PFSK-1 (cell line): ENCODE results near the gene FRMPD1.

Experiments
- FOXP2 ChIP-seq: optimal IDR thresholded peaks from 2 replicates; pipeline ENCODE3; 2011; ENCODE audit warnings: borderline replicate concordance, control low read depth, inconsistent platforms; ENCODE audit not compliant: insufficient read depth; ENCODE audit errors: extremely low read length, extremely low read depth
- POLR2AphosphoS5 ChIP-seq: IDR thresholded peaks from 2 replicates; pipeline ENCODE4 v1.6.1; 2012; ENCODE audit warnings: low read depth, mild to moderate bottlenecking, control low read depth, low read length, moderate library complexity
- REST ChIP-seq, 2 experiments: IDR thresholded peaks; 2 replicates each; pipeline versions ENCODE4 v1.6.1 to v1.8.0; 2011 to 2012; ENCODE audit warnings: low read depth in 2 of 2, low read length in 2 of 2, control low read depth in 1 of 2, inconsistent platforms in 1 of 2, mild to moderate bottlenecking in 1 of 2, moderate library complexity in 1 of 2; ENCODE audit not compliant: insufficient read depth in 1 of 2
- SIN3A ChIP-seq: IDR thresholded peaks from 2 replicates; pipeline ENCODE4 v1.6.1; 2012; ENCODE audit warnings: mild to moderate bottlenecking, low read length, moderate library complexity, borderline replicate concordance; ENCODE audit not compliant: insufficient read depth
- TAF1 ChIP-seq: IDR thresholded peaks from 2 replicates; pipeline ENCODE4 v1.6.1; 2012; ENCODE audit warnings: low read length, control low read depth, borderline replicate concordance; ENCODE audit not compliant: insufficient read depth

Gene FRMPD1

GRCh38 chr9:37618817-37619216 lies 31.9 kb upstream of the FRMPD1 start:
- TF ChIP-seq SIN3A (no peak), REST (IDR thresholded peaks at IDR 0.05; ENCODE audit: insufficient read depth in 1 of 2, low read depth in 2 of 2, low read length in 2 of 2) (no peak), TAF1 (no peak), FOXP2 (no peak), POLR2AphosphoS5 (no peak)

DNA sequence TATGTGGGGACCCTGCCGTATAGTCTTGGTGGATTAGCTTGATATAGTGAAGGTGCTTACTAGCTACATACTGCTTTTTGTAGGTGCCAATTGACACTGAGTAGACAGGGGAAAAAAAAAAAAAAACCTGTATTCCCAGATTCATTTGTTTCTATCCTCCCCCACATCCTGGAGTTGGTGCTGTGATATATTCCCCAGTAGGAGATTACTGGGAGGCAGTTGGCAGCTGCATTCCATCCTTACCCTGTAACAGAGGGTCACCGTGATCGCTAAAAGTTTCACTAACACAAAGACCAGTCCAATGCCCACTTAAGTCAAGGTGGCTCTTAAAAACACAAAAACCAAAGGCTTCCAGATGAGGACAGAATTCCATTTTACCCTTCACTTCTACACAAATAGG lies 30.9 kb upstream of the FRMPD1 start:
- TF ChIP-seq FOXP2 (no peak), SIN3A (no peak), POLR2AphosphoS5 (no peak), REST (IDR thresholded peaks at IDR 0.05; ENCODE audit: insufficient read depth in 1 of 2, low read depth in 2 of 2, low read length in 2 of 2) (no peak), TAF1 (no peak)

DNA sequence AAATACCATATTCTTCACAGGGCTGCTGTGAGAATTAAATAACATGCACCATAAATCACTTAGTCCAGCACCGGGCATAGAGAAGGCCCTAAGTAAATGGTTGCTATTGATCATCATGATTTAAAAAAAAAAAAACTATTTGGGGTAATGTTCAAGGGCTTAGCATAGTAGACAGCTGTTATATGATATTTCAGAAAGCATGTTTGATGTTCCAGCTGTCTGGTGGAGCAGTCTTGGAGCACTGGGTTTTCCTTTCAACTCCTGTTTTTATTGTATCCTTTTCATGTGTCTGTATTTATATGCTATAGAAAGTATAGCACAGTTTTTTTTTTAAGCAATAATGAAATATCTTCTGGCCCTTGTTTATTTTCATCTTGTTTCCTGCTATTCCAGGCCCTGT lies 30.4 kb upstream of the FRMPD1 start:
- no peak for TF ChIP-seq POLR2AphosphoS5
- no peak for TF ChIP-seq TAF1
- no peak for TF ChIP-seq SIN3A
- TF ChIP-seq REST (IDR thresholded peaks at IDR 0.05; ENCODE audit: insufficient read depth in 1 of 2, low read depth in 2 of 2, low read length in 2 of 2) = no peak
- no peak for TF ChIP-seq FOXP2

GRCh38 chr9:37621273-37622121 lies 29.3 kb upstream of the FRMPD1 start:
- TF ChIP-seq FOXP2 = no peak
- no peak for TF ChIP-seq REST (IDR thresholded peaks at IDR 0.05; ENCODE audit: insufficient read depth in 1 of 2, low read depth in 2 of 2, low read length in 2 of 2)
- TF ChIP-seq SIN3A = no peak
- no peak for TF ChIP-seq POLR2AphosphoS5
- TF ChIP-seq TAF1 = no peak

DNA sequence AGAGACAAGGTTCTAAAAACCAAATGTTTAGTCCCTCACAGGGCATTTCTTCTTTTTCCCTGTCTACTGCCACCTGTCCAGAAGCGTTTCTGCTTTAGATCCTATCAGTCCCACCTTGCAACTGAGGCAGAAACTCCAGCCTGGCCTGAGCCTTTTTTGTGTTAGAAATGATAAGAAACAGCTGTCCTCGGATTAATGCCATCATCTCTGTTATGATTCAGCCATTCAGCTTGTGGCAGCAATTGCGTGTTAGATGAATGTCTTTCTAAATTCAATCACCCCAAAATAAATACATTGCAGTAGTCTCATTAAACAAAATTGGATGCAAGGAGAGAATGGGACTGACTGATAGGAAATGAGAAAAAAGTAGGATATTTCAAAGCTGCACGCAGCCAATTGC lies 28.3 kb upstream of the FRMPD1 start:
- TF ChIP-seq POLR2AphosphoS5 = no peak
